ENCODE measurements around the gene PTPRT. TPM values are rescaled to one million over a fixed set of nuclear protein-coding genes. Genes with fewer than 3 reads are reported as not detected.

Gene PTPRT
- total and polyA plus RNA-seq, 10 of the 15 experiments (the other 5 are each of a cell fraction or from before 2014, with no cell fraction given) = not detected

- intact Hi-C loops (cut with micrococcal nuclease; ENCODE audit: unreplicated experiment) (no loop called here), in situ Hi-C loops (cut with MboI) (no loop called here)
- H3K36me3 ChIP-seq (ENCODE audit: control insufficient read depth in 2 of 2, insufficient read depth in 2 of 2, low read length in 1 of 2) = no peaks in the 10 kb centered on the region
- H3K27me3 ChIP-seq (replicated peaks in 1 of 2; ENCODE audit: control insufficient read depth in 2 of 2, insufficient read depth in 2 of 2, low read length in 1 of 2) = no peaks in the 10 kb centered on the region
- H3K9me3 ChIP-seq (replicated peaks; ENCODE audit: control insufficient read depth, insufficient read depth, low read length) = no peaks in the 10 kb centered on the region
- SMC1A ChIA-PET (ENCODE audit: uncharacterized antibody, unreplicated experiment) = no interaction called here
- H3K4me3 ChIP-seq = no peak overlapping the region
- no peak overlapping the region for H3K9ac ChIP-seq (ENCODE audit: control insufficient read depth, insufficient read depth, low read length)
- CTCF ChIA-PET = no interaction called here
- H3K4me2 ChIP-seq (ENCODE audit: control insufficient read depth, insufficient read depth) = no peak overlapping the region
- no peak for FAIRE-seq
- H3K4me1 ChIP-seq (ENCODE audit: control insufficient read depth, insufficient read depth, low read length) = no peaks in the 10 kb centered on the region
- RAD21 ChIA-PET (ENCODE audit: unreplicated experiment) = no interaction called here
- POLR2A ChIA-PET = no interaction called here
- H4K20me1 ChIP-seq (ENCODE audit: control insufficient read depth, insufficient read depth) = no peaks in the 10 kb centered on the region
- no peak for ATAC-seq
- 17% methylated on average over 3 of the region's 3 CpGs for WGBS (ENCODE audit: insufficient coverage, insufficient replicate concordance, low lambda C conversion rate, missing lambda C conversion rate)
- no peak overlapping the region for H3K27ac ChIP-seq (ENCODE audit: control insufficient read depth, insufficient read depth)
- BruUV-seq (replicated peaks) = no TSS peak
- H3K79me2 ChIP-seq (ENCODE audit: control insufficient read depth, insufficient read depth, low read length) = no peaks in the 10 kb centered on the region
- no peak overlapping the region for H2AFZ ChIP-seq (ENCODE audit: control insufficient read depth, low read depth, low read length)
- DNase-seq (ENCODE audit: low read depth, low spot score) = no peak
- TF ChIP-seq CHD2 (IDR thresholded peaks at IDR 0.05; ENCODE audit: borderline replicate concordance, low read depth, low read length) (no peak), EP300 (IDR thresholded peaks at IDR 0.05; ENCODE audit: borderline replicate concordance in 1 of 2, control insufficient read depth in 1 of 2, low read depth in 2 of 2, low read length in 2 of 2) (no peak), ZZZ3 (IDR thresholded peaks at IDR 0.05; ENCODE audit: control insufficient read depth, insufficient read length, low read depth) (no peak), NR2C1 (IDR thresholded peaks at IDR 0.05) (no peak), SMARCA5 (IDR thresholded peaks at IDR 0.05) (no peak), CUX1 (IDR thresholded peaks at IDR 0.05; ENCODE audit: insufficient replicate concordance, low read depth, low read length) (no peak), RFX5 (IDR thresholded peaks at IDR 0.05; ENCODE audit: low read depth, low read length) (no peak), PAX5 (IDR thresholded peaks at IDR 0.05; ENCODE audit: borderline replicate concordance, low read depth, low read length) (no peak), REST (IDR thresholded peaks at IDR 0.05; ENCODE audit: low read depth, low read length) (no peak), POLR2A (IDR thresholded peaks at IDR 0.05; ENCODE audit: low read depth, low read length) (no peak), NR2C2 (IDR thresholded peaks at IDR 0.05; ENCODE audit: borderline replicate concordance, control insufficient read depth, insufficient read length, low read depth) (no peak), ZBED1 (IDR thresholded peaks at IDR 0.05; ENCODE audit: borderline replicate concordance) (no peak), ELK1 (IDR thresholded peaks at IDR 0.05; ENCODE audit: low read depth, low read length) (no peak), EZH2 (IDR thresholded peaks at IDR 0.05; ENCODE audit: borderline replicate concordance, control insufficient read depth, low read depth, low read length) (no peak)
Observed at GRCh38 chr20:42887281-42887680, 302.4 kb downstream of the PTPRT start.
